Liver (tissue), 9 donors: ENCODE data around the gene KCNE3. TPM values are rescaled to one million over a fixed set of nuclear protein-coding genes. Genes with fewer than 3 reads are reported as not detected.
A peak's percentile ranks its signal among the peaks of the same experiment; 100 is the strongest.

Experiments
- DNase-seq: peaks from one replicate; pipeline ENCODE4 v3.0.0-alpha.2; 2017; ENCODE audit warnings: low spot score
- H3K27ac ChIP-seq, 2 donors: one replicate each; pipeline ENCODE4 v1.7.0; 2013; ENCODE audit warnings: inconsistent platforms in 2 of 2, low read length in 2 of 2, control low read depth in 1 of 2, low read depth in 1 of 2, mild to moderate bottlenecking in 1 of 2
- H3K27me3 ChIP-seq, 4 donors: one replicate each; pipeline versions ENCODE4 v1.6.1 to v1.7.0; 2013; ENCODE audit warnings: low read length in 3 of 4, inconsistent platforms in 1 of 4, mild to moderate bottlenecking in 1 of 4, moderate library complexity in 1 of 4; ENCODE audit not compliant: control insufficient read depth in 4 of 4, insufficient read depth in 4 of 4
- H3K36me3 ChIP-seq, 4 donors: one replicate each; pipeline versions ENCODE4 v1.6.1 to v1.7.0; 2013; ENCODE audit warnings: low read length in 3 of 4, mild to moderate bottlenecking in 3 of 4, low read depth in 1 of 4, moderate library complexity in 1 of 4; ENCODE audit not compliant: control insufficient read depth in 4 of 4, insufficient read depth in 3 of 4
- H3K4me1 ChIP-seq, 4 donors: one replicate each; pipeline versions ENCODE4 v1.6.1 to v1.7.0; 2013; ENCODE audit warnings: low read length in 3 of 4, mild to moderate bottlenecking in 3 of 4, moderate library complexity in 1 of 4; ENCODE audit not compliant: control insufficient read depth in 4 of 4, insufficient read depth in 4 of 4
- H3K4me3 ChIP-seq, 3 donors: one replicate each; pipeline versions ENCODE4 v1.6.1 to v1.7.0; 2013; ENCODE audit warnings: low read length in 3 of 3, control low read depth in 1 of 3, low read depth in 1 of 3, mild to moderate bottlenecking in 1 of 3
- H3K9ac ChIP-seq, 2 donors: one replicate each; pipeline ENCODE4 v1.7.0; 2013; ENCODE audit warnings: low read length in 2 of 2, mild to moderate bottlenecking in 2 of 2, moderate library complexity in 2 of 2, control low read depth in 1 of 2, low read depth in 1 of 2
- H3K9me3 ChIP-seq, 4 donors: one replicate each; pipeline versions ENCODE4 v1.6.1 to v1.7.0; 2013; ENCODE audit warnings: low read length in 3 of 4; ENCODE audit not compliant: control insufficient read depth in 4 of 4
- ATF3 ChIP-seq: IDR thresholded peaks from 2 replicates; pipeline ENCODE4 v1.6.1; 2016; ENCODE audit warnings: antibody characterized with exemption
- CTCF ChIP-seq: fragments of 150-350 bp; IDR thresholded peaks from 2 replicates; pipeline ENCODE4 v1.5.1; 2017; ENCODE audit warnings: improper control_type of control experiment, low read depth, low read length; ENCODE audit not compliant: missing input control
- FOXA1 ChIP-seq: IDR thresholded peaks from 2 replicates; pipeline ENCODE4 v1.6.1; 2016; ENCODE audit warnings: antibody characterized with exemption
- FOXA2 ChIP-seq: IDR thresholded peaks from 2 replicates; pipeline ENCODE4 v1.6.1; 2016; ENCODE audit warnings: antibody characterized with exemption
- GABPA ChIP-seq, 2 donors: IDR thresholded peaks in 1 of 2; conservative IDR thresholded peaks in 1 of 2; 2 replicates each; pipeline ENCODE4 v1.6.1; 2016; ENCODE audit warnings: antibody characterized with exemption in 2 of 2, mild to moderate bottlenecking in 1 of 2, moderate library complexity in 1 of 2
- HNF4A ChIP-seq, 2 donors: conservative IDR thresholded peaks; 2 replicates each; pipeline ENCODE4 v1.6.1; 2016; ENCODE audit warnings: antibody characterized with exemption in 2 of 2, mild to moderate bottlenecking in 2 of 2
- HNF4G ChIP-seq: IDR thresholded peaks from 2 replicates; pipeline ENCODE4 v1.6.1; 2016; ENCODE audit warnings: antibody characterized with exemption
- JUND ChIP-seq, 2 donors: IDR thresholded peaks; 2 replicates each; pipeline ENCODE4 v1.6.1; 2016; ENCODE audit warnings: antibody characterized with exemption in 2 of 2
- MAX ChIP-seq: IDR thresholded peaks from 2 replicates; pipeline ENCODE4 v1.6.1; 2016; ENCODE audit warnings: antibody characterized with exemption
- NR2F2 ChIP-seq: IDR thresholded peaks from 2 replicates; pipeline ENCODE4 v1.6.1; 2016; ENCODE audit warnings: antibody characterized with exemption
- RAD21 ChIP-seq, 2 donors: IDR thresholded peaks; 2 replicates each; pipeline ENCODE4 v1.6.1; 2016; ENCODE audit warnings: antibody characterized with exemption in 2 of 2, mild to moderate bottlenecking in 2 of 2
- REST ChIP-seq: IDR thresholded peaks from 2 replicates; pipeline ENCODE4 v1.6.1; 2016; ENCODE audit warnings: antibody characterized with exemption, mild to moderate bottlenecking
- YY1 ChIP-seq: IDR thresholded peaks from 2 replicates; pipeline ENCODE4 v1.6.1; 2016; ENCODE audit warnings: antibody characterized with exemption, mild to moderate bottlenecking
- ZBTB33 ChIP-seq: IDR thresholded peaks from 2 replicates; pipeline ENCODE4 v1.6.1; 2016; ENCODE audit warnings: antibody characterized with exemption
- WGBS: extraction: QIAGEN DNeasy Blood & Tissue Kit; methylation state at CpG from one replicate; pipeline ENCODE4 v1.1.7; 2013; 5-methylcytosine and 5-hydroxymethylcytosine counted together
- polyA plus RNA-seq, 2 donors: library from polyadenylated mRNA; stranded (reverse) in 1 of 2; unstranded in 1 of 2; fragments of 200-250 nt in 1 of 2; fragments of >200 nt in 1 of 2; fragmentation: Nextera tagmentation in 1 of 2; extraction: Ambion mirVana in 1 of 2; gene quantifications; one replicate each; pipeline versions ENCODE4 v1.2.1 to v1.2.3, GENCODE V29; 2013 to 2015
- total RNA-seq, 2 donors: library from RNA; depleted of rRNA; stranded (reverse); fragments of >200 nt; gene quantifications; one replicate each; pipeline ENCODE4 v1.2.3, GENCODE V29; 2014
- donor health status: healthy.
- donor health status: healthy.
- donor health status: healthy.
- donor health status: healthy.
- donor health status: healthy.

Gene KCNE3
- total and polyA plus RNA-seq, 4 donors, result 1.4 to 22.9 (median 3.8) TPM

- H3K9ac ChIP-seq, result no peak overlapping the region
- H3K4me3 ChIP-seq, result no peak overlapping the region
- no peak for TF ChIP-seq YY1
- no peak for TF ChIP-seq JUND (IDR thresholded peaks at IDR 0.05)
- no peak for TF ChIP-seq ATF3
- TF ChIP-seq RAD21 (IDR thresholded peaks at IDR 0.05), result no peak
- TF ChIP-seq CTCF, result no peak
- TF ChIP-seq MAX, result no peak
- no peak for TF ChIP-seq ZBTB33
- TF ChIP-seq FOXA1, result no peak
- TF ChIP-seq HNF4G, result no peak
- no peak for TF ChIP-seq REST
- no peak for TF ChIP-seq FOXA2
- no peak for TF ChIP-seq HNF4A (conservative IDR thresholded peaks at IDR 0.05)
- TF ChIP-seq GABPA (IDR thresholded peaks at IDR 0.05 in 1 of 2, conservative IDR thresholded peaks at IDR 0.05 in 1 of 2), result no peak
- no peak for TF ChIP-seq NR2F2
- H3K9me3 ChIP-seq, result no peaks in the 10 kb centered on the region
- peaks cover 0 to 27% (median 6%) of the 10 kb centered on the region in 4 donors for H3K4me1 ChIP-seq
- DNase-seq, result no peak
- no peaks in the 10 kb centered on the region for H3K27me3 ChIP-seq
- 78% methylated on average over 2 of the region's 2 CpGs for WGBS
- H3K27ac ChIP-seq, result peak overlapping the region in 1 of 2 donors; percentile 25
- peaks cover 0 to 6% (median 2%) of the 10 kb centered on the region in 4 donors for H3K36me3 ChIP-seq
Measured at GRCh38 chr11:74460481-74461154, 6.7 kb downstream of the KCNE3 start.

GRCh38 chr11:74460065-74460464 lies 7.3 kb downstream of the KCNE3 start:
- no peak for TF ChIP-seq GABPA (IDR thresholded peaks at IDR 0.05 in 1 of 2, conservative IDR thresholded peaks at IDR 0.05 in 1 of 2)
- TF ChIP-seq MAX, result no peak
- no peak for TF ChIP-seq HNF4A (conservative IDR thresholded peaks at IDR 0.05)
- H3K4me3 ChIP-seq, result no peak overlapping the region
- no peaks in the 10 kb centered on the region for H3K9me3 ChIP-seq
- WGBS, result 82% methylated on average over 4 of the region's 4 CpGs
- peaks cover 0 to 27% (median 6%) of the 10 kb centered on the region in 4 donors for H3K4me1 ChIP-seq
- H3K27me3 ChIP-seq, result no peaks in the 10 kb centered on the region
- H3K36me3 ChIP-seq, result peaks cover 0 to 6% (median 2%) of the 10 kb centered on the region in 4 donors
- H3K9ac ChIP-seq, result no peak overlapping the region
- DNase-seq, result no peak
- H3K27ac ChIP-seq, result no peak overlapping the region
